GM19452 (cell line): ENCODE results near the gene CREB3L2.
"Not testable (repeated sequence)": the region's sequence is repeated elsewhere in the genome, so short reads cannot be mapped to it uniquely, and the experiment has no call there.

Experiments used
- ATAC-seq: cut with Tn5 transposase; IDR thresholded peaks from one replicate; pipeline ENCODE4 v1.9.1; 2021; ENCODE audit not compliant: unreplicated experiment

CREB3L2 gene

DNA sequence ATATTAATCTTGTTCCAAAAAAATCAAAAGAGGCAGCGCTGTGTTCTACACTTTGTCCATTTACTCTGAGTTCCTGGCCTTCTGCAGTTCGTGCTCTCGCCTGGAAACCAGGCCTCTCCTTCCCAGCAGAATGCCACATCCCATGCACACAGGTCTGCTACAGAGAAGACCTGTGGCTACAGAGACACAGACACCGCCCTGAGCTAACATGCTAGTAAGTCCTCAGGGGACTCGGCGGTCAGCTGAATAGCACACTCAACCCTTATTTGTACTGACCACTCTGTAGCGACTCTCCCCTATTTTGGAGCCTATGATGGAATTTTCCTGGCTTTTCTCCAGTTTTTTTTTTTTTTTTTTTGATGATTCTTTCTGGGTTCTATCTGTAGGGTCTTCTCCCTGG is 12.8 kb downstream of the CREB3L2 start:
- ATAC-seq: no peak

GRCh38 chr7:137987968-137988367 is 13.9 kb downstream of the CREB3L2 start:
- ATAC-seq: peak; percentile 53

GRCh38 chr7:137987563-137987962 is 14.3 kb downstream of the CREB3L2 start:
- ATAC-seq: no peak

DNA sequence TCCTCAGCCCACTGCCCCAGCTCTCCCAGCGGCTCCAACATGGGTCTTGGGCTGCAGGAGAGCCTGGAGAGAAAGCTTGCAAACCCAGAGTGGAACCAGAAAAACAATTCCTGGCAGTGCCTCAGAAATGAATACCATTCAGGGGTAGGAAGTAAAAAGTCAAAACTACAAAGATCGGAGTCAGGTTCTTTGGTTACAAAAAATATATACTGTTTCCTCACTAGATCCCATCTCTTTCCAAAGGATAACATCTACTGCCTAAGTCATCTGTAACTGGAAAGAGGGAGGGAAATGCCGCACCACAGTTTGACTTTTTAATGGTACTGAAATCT is 14.9 kb downstream of the CREB3L2 start:
- no peak for ATAC-seq

GRCh38 chr7:137986252-137987017 is 15.5 kb downstream of the CREB3L2 start:
- ATAC-seq: no peak

GRCh38 chr7:137985897-137986251 is 16.0 kb downstream of the CREB3L2 start:
- ATAC-seq: peak; percentile 61

DNA sequence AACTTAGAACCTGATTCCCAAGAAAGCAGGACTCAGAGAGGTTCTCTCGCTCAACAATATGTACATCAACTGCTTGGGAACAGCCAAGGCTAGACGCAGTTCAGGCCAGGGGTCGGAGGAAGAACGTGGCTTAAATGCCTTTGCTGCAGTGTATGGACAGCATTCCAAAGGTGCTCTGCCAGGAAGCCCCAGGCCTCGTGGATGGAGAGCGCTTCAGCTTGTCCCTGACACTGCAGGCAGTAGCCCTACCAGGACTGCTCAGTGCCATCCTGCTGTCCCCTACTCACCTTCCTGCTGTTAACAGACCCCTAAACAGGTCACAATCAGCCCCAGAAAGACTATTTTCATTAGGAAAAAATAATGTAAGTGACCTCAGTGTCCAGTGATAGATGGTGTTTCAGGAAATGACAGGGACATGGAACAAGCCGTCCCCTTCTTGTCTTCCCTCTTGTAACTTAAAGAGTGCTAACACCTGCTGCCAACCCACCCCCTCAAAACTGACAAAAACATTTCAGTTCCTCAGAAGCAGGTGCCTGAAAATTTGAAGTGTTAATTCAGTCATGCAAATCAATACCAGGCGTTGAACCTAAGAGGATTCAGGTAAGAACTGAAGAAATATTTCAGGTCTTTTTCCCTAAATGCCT is 16.5 kb downstream of the CREB3L2 start:
- peak; percentile 70 for ATAC-seq

- no peak for ATAC-seq
These were observed 17.5 kb downstream of the CREB3L2 start for GRCh38 chr7:137984181-137985041.

DNA sequence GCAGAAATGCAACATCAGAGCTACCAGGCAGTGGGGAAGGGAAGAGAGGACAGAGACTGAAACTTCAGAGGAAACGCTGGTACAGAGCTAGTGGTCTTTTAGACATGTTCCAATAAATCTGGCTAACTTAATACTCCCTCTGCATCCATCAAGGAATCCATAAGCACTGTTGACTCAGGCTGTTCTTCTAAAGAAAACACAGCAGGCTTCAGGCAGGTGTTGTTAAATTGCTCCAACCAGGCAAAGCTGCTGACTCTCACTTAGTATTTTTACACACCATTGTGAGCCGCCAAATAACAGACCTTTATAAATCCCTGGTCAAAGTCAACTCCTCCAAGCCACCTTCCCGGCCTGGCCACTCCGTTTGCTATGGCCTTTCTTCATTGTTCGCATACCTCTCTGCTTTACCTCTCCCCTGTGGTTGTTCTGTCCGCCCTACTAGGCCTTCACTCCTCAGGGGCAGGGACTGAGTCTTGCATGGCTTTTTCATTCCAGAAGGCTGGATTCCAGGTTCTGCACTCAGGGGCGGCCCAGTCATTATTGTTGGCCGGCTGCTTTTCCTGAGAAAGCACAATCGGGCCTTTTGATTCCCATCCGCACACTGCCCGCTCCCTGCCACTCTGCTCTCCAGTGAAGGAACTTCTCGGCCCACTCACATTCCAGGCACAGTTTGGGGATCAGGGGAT is 18.4 kb downstream of the CREB3L2 start:
- no peak for ATAC-seq

DNA sequence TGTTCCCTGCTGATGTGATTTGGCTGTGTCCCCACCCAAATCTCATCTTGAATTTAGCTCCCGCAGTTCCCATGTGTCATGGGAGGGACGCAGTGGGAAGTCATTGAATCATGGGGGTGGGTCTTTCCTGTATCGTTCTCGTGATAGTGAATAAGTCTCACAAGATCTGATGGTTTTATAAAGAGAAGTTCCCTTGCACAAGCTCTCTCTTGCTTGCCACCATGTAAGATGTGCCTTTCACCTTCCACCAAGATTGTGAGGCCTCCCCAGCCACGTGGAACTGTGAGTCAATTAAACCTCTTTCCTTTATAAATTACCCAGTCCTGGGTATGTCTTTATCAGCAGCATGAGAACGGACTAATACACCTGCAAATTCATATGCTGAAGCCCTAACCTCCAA is 19.5 kb downstream of the CREB3L2 start:
- not testable (repeated sequence) for ATAC-seq

DNA sequence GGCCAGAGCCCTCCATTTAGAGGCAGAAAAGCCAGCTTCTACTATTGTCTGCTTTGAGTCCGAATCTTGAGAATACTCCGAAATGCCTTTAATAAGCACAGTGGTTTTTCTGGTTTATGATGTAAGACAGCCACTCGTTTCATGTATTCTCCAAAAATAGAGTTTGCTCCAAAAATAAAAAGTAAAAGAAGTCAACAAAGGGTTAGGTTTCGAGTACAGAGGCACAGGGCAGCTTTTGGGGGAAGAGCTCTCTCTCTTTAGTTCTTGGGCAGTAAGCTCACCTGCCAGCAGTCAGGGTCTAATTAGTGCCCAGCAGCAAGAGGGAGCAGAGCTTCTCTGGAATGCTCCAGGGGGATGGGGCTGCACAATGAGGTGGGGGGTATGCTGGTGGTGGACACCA is 20.2 kb downstream of the CREB3L2 start:
- peak; percentile 49 for ATAC-seq

DNA sequence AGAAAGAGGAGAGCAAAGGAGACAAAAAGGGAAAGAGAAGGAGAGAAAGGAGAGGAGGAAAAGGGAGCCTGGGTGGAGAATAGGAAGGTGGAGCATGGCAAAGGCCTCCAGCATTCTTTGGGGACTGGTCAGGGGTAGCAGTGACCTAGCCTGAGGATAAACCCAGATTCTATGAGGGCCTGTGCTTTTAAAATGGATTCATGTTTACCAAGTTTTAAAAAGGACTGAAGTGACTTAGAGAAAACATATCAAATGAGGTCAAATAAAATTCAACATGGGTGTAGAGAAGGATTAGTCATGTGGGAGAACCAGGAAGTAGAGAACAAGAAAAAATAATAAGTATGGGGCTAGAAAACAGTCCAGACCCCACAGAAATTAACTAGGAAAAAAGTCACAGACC is 20.7 kb downstream of the CREB3L2 start:
- ATAC-seq: no peak

GRCh38 chr7:137980308-137980707 is 21.6 kb downstream of the CREB3L2 start:
- no peak for ATAC-seq

DNA sequence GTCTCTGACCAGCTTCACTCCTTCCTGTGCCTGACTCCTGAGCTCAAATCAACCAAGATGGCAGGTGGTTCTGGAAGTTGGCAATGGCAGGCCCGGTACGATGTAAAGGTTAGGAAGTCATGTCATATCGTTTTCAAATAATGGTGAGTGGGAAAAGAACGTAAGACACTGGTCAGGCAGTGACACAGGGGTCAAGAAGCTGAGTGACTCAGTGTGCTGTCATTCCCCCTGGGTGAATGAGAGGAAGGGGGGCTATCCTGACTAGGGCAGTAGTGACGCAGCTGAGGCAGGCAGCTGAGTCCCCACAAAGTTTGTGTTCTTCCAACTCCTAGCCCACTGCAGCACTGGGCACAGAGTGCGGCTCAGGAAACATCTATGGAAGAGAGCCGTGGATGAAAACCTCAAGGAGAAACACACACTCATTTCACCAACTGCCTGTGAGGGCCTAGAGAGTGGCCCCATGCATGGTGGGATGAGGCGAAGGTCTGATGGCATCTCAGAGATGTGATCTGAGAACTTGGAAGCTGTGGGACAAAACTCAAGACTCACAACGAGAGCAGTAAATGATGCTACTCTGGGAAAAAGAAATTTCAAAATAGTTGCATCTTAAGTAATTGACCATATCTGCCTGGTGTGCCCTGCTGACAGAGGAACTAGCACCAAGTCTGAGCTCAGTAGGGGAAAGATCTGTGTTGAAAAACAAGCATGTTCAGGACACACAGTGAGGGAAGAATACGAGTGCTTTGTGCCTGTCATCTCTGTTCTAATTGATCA is 23.2 kb downstream of the CREB3L2 start:
- no peak for ATAC-seq

GRCh38 chr7:137977173-137977572 is 24.7 kb downstream of the CREB3L2 start:
- no peak for ATAC-seq

DNA sequence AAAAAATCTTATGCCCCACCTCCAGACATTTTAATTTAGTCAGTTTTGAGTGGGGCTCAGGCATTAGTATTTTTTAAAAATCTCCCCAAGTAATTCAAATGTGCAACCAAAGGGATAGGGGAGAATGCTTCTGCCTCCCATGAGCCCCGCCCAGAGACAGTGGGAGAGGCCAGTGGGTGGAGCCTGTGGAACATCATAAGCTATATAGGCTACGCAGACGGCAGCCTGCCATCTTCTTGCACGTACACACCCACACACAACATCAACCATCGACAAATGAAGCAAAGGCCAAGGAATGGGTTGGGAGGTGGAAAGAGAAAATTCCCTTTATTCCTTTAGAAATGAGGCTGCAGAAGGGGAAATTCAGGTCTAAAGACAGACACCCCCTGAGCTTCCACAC is 25.2 kb downstream of the CREB3L2 start:
- no peak for ATAC-seq

DNA sequence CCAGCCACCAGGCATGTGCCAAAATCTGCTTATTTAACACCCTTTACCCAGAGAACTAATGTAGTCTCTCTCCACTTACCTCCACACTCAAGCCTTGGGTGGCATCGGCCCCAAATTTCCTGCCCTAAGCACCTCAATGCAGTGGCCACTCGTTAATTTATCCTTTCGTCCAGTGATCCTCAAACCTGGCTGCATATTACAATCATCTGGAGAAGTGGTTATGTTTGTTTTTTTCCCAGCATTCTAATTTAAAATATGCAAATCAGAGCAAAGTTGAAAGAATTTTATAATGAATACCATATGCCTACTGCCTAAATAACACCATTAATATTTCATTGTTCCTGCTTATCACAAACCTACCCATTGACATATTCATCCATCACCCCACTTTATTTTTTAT is 25.7 kb downstream of the CREB3L2 start:
- ATAC-seq: no peak

DNA sequence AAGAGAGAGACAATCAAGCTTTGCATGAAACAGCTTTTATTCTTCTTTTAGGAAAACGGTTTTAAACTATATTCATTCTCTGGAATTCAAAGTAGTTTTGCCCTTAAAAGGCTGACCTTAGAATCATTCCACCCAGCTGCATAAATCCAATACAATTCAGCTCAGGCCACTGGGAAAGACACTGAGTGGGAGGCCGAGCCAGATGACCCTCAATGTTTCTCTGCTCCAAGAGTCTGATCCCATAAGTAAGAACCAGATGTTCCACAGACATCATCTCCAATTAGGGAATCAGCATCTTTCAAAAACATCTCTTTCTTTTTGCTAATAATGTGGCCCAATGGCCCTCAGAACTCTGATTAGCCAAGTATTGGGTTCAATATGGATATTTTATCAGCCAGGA is 26.1 kb downstream of the CREB3L2 start:
- ATAC-seq: no peak

GRCh38 chr7:137975221-137975620 is 26.7 kb downstream of the CREB3L2 start:
- peak; percentile 57 for ATAC-seq

DNA sequence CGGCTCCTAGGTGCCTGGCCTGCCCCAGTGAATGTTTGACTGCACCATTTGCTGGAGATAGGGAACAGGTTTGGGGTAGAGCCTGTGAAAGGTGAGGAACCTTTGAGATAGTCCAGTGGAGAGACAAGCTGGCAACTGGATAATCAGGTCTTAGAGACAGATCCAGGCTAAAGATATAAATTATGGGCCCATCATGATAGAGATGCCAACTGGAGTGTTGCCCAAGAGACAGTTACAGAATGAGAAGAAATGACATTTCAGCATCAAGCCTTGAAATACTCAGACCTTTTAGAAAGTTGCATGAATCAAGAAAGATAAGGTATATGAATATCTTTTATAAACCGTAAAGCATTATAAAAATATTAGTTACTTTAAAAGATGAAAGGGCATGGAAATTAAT is 27.1 kb downstream of the CREB3L2 start:
- ATAC-seq: no peak
